GM18517 (cell line): Measurements from ENCODE around the gene SLC66A2.

Experiments
- ATAC-seq: cut with Tn5 transposase; IDR thresholded peaks from one replicate; pipeline ENCODE4 v1.9.1; 2021; ENCODE audit warnings: mild to moderate bottlenecking, moderate library complexity; ENCODE audit not compliant: unreplicated experiment

The SLC66A2 gene

DNA sequence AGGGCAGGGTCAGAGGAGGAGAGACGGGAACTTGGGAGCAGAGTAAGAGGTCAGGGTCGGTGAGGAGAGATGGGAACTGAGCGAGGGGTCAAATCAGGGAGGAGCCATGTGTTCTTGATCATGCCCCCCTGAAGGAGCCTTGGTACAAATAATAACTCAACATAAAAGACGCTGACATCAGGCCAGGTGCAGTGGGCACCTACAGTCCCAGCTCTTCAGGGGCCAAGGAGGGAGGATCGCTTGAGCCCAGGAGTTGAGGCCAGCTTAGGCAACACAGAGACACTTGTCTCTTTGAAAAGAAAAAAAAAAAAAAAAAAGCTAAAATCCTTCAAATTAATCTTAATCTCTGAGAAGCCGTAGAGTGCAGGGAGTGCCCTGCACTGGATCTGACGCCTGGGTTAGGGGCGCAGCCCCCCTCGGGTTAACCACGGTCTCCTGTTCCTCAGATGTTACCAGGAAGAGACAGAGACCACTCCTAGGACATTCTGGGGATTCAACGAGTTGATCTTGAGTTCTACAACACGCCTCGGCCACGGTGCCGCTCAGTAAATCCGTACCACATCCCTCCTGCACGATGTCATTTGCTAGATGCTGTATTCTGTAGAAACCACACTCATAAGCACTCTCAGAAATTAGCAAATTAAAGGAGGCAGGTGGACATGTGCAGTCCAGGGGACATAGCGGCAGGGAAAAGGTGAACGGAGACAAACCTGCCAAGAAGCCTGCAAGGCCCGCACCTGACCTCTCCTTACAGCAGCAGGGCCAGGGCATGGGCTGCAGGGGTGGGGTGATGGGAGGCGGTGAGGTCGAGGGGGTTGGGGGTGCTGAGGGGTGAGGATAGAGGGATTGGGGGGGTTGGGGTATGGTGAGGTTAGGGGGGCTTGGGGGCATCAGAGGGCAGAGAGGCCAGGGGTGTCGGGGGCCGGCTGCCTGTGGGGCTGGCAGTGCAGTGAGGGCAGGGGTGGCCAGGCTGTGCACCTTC lies 29.2 kb downstream of the SLC66A2 start:
- ATAC-seq, result no peak

DNA sequence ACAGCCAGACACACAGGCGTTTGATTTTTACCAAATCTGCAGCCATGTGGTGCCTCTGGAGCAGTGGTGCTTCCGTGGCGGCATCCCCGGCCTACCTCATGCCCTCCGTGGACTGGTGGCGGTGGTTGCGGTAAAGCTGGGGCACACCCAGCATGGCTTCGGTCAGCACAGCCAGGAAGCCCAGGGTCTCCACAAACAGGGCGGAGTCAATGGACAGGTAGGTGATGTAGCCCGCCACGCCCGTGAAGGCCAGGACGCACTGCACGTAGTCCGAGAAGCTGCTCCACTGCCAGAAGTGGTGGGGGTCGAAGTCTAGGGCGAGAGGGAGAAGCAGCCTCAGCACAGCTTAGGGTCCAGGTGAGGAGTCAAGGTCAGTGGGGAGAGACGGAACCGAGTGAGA lies 32.4 kb downstream of the SLC66A2 start:
- ATAC-seq, result no peak

DNA sequence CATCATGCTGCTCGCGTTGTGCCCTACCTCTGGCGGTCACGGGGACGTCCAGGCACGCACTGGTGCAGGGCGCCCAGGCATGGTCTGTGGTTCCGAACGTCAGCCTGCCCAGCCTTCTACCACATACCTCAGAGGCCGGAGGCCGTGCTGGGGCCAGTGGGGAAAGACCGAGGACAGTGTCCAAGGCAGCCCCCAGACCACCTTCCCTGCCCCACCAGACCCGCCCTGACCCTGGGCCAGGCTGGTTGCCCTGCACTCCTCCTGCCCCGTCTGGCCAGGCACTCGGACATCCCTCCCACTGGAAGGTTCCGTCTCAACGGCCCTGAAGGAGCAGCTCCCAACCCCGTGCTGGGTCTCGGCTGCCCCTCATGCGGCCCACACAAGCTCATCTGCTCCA lies 32.8 kb downstream of the SLC66A2 start:
- no peak for ATAC-seq

DNA sequence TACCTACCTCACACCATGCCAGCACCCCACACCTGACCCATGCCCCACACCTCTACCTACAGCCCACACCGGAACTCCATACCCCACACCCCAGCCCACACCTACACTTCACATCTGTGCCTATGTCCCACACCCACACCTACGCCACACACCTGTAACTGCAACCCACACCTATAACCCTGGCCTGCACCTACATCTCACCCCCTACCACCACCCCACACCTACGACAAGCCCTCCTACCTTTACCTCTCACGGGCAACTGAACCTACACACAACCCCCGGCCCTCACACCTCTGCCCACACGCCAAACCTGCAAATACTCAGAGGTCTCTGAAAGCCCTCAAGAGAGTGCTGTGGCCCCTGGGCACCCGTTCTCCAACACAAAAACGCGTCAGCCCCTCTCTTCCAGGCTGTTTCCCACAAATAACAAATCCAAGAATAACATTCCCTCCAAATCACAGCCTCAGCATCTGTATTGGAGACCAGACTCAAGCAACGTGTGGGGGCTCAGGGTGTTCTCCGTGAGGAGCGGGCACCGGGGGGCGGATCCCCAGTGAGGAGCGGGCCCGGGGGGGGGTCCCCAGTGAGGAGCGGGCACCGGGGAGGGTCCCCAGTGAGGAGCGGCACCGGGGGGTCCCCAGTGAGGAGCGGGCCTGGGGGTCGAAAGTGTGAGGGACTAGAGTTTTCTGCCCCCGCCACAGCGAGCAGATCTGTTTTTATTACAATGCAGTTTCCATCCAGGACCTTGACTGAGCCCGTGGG lies 33.4 kb downstream of the SLC66A2 start:
- ATAC-seq, result no peak

DNA sequence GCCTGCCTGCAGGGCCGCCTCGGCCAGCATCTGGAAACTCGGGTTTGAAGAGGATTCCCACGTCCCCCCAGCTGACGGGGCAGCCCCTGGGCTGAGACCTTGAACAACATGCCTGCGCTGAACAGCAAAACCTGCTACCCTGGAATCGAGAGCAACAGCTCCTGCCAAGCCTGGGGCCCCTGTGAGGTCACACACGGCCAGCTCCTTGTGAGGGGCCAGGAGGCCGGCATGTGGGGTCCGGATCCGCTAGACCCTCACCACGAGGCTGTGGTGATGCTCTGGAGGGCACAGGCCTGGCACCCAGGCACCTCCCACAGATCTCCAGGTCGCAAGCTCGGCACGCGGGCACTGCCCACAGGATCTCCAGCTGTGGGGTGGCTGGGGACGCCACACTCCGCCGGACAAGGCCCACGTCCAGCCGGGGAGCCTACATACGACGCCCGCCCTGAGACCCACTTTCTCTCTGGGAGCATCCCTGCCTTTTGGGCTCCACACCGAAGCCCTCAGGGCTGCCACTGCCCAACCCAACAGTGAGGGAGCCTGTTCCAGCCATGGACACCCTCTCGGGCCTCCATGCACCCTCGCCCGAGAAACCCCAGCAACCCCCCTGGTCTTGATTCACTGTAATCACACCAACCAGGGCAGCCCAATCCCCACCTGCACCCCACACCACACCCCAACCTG lies 34.1 kb downstream of the SLC66A2 start:
- ATAC-seq, result no peak

DNA sequence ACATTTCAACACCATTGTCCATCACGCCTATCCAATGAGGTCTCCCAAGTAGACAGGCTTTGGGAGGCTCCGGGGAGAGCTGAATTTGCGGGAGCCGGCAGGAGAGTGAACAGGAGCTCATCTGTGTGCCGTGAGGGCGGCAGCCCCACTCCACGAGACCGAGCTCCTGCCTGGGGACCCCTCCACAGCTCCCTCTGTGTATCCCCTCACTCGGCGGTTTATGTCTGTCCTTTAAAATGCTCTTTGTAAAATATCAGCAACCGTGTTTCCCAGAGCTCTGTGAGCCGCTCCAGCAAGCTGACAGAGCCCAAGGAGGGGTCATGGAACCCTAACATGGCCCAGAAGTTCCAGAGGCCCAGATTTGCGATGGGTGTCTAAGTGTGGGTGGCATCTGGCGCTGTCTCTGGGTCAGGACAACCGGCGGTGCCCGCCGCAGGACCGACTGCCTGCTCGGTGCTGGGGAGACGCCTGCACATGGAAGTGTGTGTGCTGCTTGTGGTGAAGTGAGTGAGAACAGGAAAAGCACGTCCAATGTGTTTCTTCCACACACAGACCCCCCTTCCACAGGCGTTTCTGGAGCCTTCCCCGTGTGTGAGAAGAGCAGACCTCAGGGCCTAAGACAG lies 34.8 kb downstream of the SLC66A2 start:
- ATAC-seq, result no peak

DNA sequence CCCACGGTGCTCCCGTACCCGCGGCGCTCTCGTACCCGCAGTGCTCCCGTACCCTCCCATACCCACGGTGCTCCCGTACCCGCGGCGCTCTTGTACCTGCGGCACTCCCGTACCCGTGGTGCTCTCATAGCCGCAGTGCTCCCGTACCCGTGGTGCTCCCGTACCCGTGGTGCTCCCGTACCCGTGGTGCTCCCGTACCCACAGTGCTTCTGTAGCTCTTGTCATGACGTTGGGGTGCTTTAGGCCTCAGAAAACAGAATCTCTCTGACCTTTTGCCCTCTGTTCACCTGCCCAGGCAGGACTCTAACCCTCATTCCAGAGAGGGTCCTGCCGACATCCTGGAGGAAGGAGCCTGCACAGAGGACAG lies 35.3 kb downstream of the SLC66A2 start:
- ATAC-seq, result no peak

DNA sequence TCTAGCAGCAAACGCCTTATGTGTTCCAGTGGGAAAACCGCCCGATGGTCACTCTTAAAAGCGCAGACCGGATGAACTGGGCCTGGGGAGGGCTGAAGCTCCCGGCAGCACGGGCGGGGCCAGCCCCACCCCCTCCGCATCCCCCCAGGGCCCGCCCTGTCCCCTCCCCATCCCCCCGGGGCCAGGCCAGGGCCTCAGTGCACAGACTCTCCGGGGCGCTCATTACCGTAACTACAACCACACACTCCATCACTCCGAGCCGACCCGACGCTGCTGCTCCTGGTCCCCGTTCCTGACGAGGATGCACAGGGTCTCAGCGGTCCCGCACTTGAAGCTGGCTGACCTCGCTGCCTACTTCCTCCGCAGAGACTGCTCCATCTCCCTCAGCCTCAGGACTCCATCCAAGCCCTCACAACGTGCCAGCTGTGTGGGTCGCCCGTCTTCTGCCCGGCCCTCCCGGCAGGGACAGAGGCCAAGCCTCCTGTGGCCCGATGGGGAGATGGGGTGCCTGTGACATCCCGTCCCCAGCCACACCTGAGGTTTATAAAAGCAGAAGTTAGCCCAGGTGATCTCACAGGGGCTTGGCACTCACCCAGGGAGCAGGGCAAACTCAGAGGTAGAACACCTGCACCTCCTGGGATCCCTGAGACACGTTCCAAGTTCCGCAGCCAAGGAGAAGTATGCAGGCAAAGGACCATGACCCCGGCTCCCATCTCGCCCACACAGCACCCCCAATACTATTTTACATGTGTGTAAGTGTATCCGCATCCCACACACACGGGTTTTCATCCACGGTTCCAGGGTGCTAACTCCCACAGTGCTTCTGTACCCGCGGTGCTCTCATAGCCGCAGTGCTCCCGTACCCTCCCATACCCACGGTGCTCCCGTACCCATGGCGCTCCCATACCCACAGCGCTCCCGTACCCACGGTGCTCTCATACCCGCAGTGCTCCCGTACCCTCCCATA lies 36.0 kb downstream of the SLC66A2 start:
- ATAC-seq, result no peak

DNA sequence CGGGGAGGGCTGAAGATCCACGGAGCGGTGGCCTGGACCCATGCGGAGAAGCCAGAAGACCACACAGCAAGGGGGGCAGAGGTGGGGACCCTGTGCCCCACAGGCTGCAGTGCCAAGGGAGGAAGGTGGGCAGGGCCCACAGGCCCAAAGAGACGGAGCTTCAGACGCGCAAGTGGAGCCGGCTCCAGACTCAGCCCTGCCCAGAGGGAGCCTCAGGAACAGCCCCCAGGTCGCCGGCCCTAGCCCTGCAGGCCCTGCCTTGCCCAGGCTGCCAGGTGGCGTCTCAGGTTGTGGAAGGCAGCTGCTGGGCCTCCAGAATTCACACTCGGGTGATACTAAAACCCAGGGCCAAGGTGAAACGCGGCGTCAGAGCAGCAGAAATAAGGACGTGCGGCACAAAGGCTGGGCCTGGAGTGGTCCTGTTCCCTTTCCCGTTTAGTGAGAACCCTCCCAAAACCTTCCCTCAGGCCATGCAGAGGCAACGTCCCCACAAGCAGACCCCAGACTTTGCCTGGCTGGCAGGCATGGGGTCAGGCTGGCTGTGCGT lies 36.8 kb downstream of the SLC66A2 start:
- ATAC-seq, result no peak

DNA sequence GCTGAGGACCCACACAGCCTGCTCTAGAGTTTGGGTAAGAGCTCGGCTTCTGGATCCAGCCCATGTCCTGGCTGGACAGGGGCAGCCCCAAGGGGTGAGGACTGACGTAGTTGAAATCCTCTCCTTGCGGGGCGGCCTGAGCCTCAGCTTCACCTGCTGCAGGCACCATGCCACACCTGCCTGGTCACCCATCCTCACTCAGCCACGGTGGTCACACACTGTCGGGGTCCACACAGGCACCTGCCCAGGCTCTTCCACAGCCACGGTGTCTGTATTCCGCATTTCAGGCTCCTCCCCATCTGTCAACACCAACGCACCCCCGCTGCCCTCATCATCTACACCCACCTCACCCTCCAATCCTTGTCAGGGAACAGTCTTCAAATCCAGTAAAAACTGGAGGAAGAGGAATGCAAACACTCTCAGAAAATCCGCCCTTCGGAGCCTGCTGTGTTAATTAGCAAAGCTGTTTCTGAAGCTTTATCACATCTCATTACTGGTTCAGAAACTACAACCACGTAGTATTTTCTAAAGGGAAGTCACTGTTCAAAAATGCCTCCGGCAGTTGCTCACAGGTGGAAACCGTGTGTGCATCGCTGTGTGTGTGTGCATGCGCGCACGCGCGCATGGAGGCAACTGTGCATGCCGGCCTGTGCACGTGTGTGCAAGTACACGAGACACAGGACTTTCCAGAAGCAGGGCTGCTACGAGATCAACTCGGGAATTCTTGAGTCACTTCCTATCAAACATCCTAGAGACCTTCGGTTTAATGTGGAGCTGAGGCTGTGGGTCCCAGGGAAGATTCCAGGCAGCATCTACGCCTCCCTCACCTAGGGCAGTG lies 38.2 kb downstream of the SLC66A2 start:
- ATAC-seq, result no peak

DNA sequence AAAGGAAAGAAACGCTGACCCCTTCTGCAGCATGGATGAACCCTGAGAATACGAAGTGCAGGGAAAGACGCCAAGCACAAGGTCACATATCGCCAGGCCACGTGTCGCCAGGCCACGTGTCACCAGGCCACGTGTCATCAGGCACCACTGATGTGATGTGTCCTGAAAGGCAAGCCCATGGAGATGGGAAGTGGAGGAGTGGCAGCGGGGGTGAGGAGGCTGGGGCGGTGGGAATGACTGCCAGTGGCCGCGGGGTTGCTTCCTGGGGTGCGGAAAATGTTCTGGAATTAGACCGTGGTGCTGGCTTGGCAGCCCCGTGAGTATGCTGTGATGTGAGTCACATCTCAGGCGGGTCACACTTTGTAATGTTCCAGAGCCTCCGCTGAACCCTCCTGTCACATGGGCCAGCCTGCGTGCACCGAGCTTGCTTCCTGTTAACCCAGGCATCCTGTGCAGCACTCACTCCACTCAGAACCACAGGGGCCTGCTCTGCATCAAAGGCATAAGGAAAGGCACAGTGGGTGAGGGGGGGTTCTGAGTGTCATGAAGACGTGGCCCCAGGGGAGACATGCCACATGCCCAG lies 39.0 kb downstream of the SLC66A2 start:
- ATAC-seq, result no peak

DNA sequence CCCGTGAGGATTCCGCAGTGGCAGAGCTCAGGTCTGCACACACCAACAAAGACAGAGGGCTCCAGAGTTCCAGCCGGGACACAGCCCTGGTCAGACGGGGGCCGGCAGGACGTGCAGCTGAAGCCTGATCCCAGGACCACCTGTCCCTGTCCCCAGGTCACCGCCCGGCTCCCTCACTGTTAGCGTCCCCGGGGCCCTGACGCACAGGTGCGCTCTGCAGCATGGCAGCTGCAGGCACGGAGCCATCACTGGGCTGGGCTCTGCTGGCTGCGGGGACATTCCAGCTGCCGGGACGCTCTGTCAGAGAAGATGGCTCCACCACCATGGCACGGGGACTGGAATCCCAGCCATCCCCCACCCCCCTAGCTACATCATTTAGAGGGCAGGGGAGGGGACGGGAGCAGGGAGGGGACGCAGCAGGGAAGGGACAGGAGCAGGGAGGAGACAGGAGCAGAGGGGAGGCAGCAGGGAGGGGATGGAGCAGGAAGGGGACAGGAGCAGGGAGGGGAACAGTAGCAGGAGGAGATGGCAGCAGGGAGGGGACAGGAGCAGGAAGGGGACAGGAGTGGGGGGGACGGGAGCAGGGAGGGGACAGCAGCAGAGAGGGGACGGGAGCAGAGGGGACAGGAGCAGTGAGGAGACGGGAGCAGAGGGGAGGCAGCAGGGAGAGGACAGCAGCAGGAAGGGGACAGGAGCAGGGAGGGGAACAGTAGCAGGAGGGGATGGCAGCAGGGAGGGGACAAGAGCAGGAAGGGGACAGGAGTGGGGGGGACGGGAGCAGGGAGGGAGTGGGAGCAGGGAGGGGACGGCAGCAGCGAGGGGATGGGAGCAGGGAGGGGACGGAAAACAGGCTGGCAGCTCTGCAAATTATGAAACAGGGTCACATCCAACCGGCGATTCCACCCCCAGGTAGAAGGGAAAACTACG lies 39.8 kb downstream of the SLC66A2 start:
- no peak for ATAC-seq

DNA sequence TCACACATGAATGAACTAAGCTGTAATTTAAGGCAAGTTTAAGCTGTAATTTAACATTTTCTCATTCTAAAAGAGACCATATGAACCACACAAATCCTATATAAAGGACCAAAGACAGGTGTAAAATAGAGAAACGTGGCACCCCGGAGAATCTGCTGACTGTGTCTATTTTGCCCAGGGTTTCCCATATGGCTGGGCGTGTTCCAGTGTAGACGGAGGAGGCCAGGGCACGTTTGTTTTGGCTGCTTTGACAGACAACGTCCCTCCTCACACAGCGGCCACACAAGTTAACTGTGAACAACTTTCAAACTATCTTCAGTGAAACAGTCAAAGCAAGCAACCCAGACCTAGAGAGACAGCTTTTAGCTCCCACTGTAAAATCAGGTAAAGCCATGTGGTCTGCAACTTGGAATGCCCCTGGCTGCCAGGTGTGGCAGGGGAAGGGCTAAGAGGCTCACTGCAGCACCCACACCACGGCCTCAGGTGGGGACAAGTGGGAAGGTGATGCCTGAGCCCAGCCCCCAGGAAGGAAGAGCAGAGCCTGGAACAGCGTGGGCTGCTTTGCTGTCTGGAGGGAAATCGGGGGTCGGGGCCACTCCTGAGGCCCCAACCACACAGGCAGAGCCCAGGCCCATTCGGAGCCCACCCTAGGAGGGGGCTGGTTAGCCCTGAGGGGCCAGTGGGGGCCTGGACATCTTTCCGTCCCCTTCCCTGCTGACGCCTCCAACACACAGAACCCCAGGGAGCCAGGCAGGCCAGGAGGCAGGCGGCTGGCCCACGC lies 40.7 kb downstream of the SLC66A2 start:
- ATAC-seq, result no peak

DNA sequence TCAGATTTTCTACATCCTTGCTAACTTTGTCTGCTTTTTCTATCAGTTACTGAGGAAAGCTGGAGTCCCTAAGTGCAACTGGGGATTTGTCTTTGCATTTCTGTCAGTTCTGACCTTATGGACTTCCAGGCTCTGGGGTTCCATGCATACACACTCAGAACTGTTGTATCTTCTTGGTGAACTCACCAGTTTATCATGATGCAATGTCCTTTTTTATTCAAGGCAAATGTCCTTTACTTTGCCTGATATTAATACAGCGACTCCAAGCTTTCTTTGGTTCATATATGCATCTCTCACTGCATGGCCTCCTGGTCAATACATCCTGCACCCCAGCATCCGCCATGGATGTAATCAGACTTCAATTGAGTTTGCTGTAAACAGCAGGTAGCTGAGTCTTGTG lies 44.7 kb downstream of the SLC66A2 start:
- ATAC-seq, result no peak

DNA sequence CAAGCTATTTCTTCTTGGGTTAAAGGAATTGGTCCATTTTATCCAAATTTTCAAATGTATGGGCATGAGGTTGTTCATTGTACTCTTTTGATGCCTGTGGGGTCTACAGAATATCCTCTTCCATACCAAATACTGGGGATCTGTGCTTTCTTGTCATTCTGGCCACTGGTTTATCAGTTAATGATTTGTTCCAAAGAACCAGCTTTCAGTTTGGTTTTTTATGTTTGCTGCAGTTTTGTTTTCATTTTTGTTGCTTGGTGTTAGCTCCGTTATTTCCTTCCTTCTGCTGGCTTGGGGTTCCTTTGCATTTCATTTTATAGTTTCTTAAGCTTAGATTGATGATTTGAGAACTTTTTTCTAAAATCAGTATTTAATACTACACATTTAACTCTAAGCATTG lies 45.5 kb downstream of the SLC66A2 start:
- no peak for ATAC-seq

DNA sequence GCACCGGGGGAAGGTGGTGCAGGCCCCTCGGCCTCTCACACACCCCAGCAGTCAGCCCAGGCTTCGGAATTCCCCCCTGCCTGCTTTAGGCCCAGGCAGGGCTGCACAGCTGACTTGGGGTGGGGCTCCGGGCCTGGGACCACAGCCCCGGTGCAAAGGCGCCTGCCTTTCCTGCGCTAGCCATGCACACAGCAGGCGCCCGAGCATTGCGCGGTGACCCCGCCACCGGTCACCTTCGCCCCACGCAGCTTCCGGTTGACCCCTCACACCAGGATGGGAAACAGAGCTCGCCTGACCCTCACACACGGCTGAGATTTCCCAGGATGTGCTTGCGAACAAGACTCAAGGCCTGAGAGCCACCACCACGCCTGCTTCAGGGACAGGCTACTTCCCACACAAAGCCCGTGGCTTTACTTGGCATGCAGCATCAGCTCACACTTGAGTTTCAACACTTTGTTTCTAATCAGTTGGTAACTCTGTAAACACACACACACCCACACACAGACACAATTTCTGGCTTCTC lies 46.0 kb downstream of the SLC66A2 start:
- ATAC-seq, result no peak
